HUES48 (cell line): Measurements from ENCODE around the gene C10orf105.

ENCODE experiments used
- H3K27ac ChIP-seq: one replicate; pipeline ENCODE4 v1.7.0; 2013; ENCODE audit warnings: low read depth, low read length, inconsistent platforms
- H3K27me3 ChIP-seq: 2 replicates; pipeline ENCODE4 v1.6.1; 2013; ENCODE audit warnings: mild to moderate bottlenecking, low read length; ENCODE audit not compliant: control insufficient read depth, insufficient read depth
- H3K36me3 ChIP-seq: 2 replicates; pipeline ENCODE4 v1.6.1; 2013; ENCODE audit warnings: low read length; ENCODE audit not compliant: control insufficient read depth, insufficient read depth
- H3K4me1 ChIP-seq: 2 replicates; pipeline ENCODE4 v1.6.1; 2013; ENCODE audit warnings: mild to moderate bottlenecking, low read length; ENCODE audit not compliant: control insufficient read depth, insufficient read depth
- H3K4me3 ChIP-seq: 2 replicates; pipeline ENCODE4 v1.5.1; 2013; ENCODE audit warnings: mild to moderate bottlenecking, low read depth, low read length
- H3K9ac ChIP-seq: 2 replicates; pipeline ENCODE4 v1.6.1; 2013; ENCODE audit warnings: mild to moderate bottlenecking, low read depth, low read length, moderate library complexity
- H3K9me3 ChIP-seq: 2 replicates; pipeline ENCODE4 v1.6.1; 2013; ENCODE audit warnings: low read length; ENCODE audit not compliant: control insufficient read depth, insufficient read depth

The C10orf105 gene

DNA sequence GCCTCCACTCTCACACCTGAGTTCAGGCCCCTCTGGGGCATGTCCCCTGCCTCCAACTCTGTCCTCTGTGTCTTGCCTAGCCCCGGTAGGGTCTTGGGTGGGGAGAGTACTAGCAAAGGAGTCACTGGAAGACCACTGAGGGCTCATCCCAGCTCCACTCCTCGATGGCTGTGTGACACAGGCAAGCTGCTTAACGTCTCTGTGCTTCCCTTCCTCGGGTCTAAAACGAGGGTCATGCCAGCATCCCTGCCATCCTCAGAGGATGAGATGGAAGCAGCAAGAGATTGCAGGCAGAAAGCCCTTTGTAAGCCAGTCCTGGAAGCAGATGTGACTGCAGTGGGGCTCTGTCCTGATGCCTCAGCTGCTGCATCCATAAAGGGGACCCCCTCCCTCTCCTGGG is 15.2 kb upstream of the C10orf105 start:
- Histone ChIP-seq H3K27ac (no peak overlapping the region), H3K4me1 (no peaks in the 10 kb centered on the region), H3K27me3 (no peaks in the 10 kb centered on the region), H3K4me3 (no peak overlapping the region), H3K9me3 (no peaks in the 10 kb centered on the region), H3K9ac (no peak overlapping the region), H3K36me3 (no peaks in the 10 kb centered on the region)

DNA sequence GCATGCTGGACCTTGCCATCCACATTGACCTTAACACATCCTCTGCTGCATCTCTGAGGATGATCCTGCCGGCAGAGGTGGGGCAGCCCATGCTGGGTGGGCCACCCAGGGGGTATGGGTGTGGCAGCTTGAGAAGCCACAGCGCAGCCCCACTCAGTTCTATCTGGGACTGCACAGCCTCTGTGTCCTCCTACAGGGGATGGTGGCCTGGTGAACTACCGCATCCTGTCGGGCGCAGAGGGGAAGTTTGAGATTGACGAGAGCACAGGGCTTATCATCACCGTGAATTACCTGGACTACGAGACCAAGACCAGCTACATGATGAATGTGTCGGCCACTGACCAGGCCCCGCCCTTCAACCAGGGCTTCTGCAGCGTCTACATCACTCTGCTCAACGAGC is 12.2 kb upstream of the C10orf105 start:
- Histone ChIP-seq H3K27me3 (no peaks in the 10 kb centered on the region), H3K4me3 (no peak overlapping the region), H3K9me3 (no peaks in the 10 kb centered on the region), H3K27ac (no peak overlapping the region), H3K4me1 (no peaks in the 10 kb centered on the region), H3K9ac (no peak overlapping the region), H3K36me3 (no peaks in the 10 kb centered on the region)

- no peaks in the 10 kb centered on the region for H3K9me3 ChIP-seq
- H3K9ac ChIP-seq = no peak overlapping the region
- no peaks in the 10 kb centered on the region for H3K36me3 ChIP-seq
- H3K27ac ChIP-seq = no peak overlapping the region
- no peaks in the 10 kb centered on the region for H3K27me3 ChIP-seq
- peaks cover 3% of the 10 kb centered on the region; the same call in 1 of the 2 replicates for H3K4me1 ChIP-seq
- no peak overlapping the region for H3K4me3 ChIP-seq
Observed at GRCh38 chr10:71729161-71729636, 9.6 kb upstream of the C10orf105 start.

DNA sequence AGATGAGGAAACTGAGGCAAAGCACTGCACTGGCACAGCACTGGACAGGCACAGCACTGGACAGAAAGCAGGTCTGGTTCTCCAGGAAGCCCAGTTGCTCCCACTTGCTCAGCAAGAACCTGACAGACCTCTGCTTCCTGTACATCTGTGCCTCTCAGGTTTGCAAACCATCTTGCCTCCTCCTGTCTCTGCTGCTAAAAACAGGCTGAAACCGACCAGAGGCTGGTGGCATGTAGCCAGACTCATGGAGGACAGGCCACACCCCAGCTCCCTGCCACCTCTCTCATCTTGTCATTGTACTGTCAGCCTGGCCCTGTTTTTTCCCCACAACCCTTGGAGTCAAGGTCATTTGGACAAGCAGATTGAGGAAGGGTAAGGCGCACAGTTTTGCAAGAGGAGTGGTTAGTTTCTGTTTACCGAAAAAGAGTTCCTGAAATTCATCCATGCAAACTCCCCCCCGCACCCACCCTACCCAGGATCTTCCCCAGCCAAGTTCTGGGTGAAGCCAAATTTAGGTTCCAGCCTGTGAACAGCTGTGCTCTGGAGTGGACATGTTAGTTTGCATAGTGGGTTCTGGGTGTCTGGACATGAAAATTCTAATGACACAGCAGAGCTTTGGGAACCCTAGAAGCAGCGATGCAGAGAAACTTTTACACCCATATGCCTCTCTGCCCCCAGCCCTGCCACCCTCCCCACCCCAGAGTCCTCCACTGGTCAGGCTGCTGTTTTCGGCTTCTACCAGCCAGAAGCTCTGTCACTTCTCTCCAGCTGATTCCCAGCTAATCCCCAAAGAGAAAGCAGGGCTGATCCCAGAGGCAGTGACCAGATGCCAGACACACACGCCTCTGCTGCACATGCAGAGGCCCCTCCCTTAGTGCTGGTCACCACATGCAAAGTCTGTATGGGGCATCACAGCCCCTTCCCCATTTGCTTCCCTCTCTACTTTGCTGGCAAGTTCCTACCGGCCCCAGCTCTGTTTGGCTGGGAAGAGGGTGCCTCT is 8.5 kb upstream of the C10orf105 start:
- Histone ChIP-seq H3K27me3 (no peaks in the 10 kb centered on the region), H3K9me3 (no peaks in the 10 kb centered on the region), H3K4me1 (peaks cover 3% of the 10 kb centered on the region; the same call in 1 of the 2 replicates), H3K27ac (no peak overlapping the region), H3K9ac (no peak overlapping the region), H3K36me3 (no peaks in the 10 kb centered on the region), H3K4me3 (no peak overlapping the region)

- no peaks in the 10 kb centered on the region for H3K36me3 ChIP-seq
- H3K27ac ChIP-seq = no peak overlapping the region
- H3K9me3 ChIP-seq = no peaks in the 10 kb centered on the region
- H3K4me1 ChIP-seq = peaks cover 3% of the 10 kb centered on the region; the same call in 1 of the 2 replicates
- H3K27me3 ChIP-seq = no peaks in the 10 kb centered on the region
- H3K9ac ChIP-seq = no peak overlapping the region
- no peak overlapping the region for H3K4me3 ChIP-seq
Observed at GRCh38 chr10:71727105-71727737, 7.6 kb upstream of the C10orf105 start.

DNA sequence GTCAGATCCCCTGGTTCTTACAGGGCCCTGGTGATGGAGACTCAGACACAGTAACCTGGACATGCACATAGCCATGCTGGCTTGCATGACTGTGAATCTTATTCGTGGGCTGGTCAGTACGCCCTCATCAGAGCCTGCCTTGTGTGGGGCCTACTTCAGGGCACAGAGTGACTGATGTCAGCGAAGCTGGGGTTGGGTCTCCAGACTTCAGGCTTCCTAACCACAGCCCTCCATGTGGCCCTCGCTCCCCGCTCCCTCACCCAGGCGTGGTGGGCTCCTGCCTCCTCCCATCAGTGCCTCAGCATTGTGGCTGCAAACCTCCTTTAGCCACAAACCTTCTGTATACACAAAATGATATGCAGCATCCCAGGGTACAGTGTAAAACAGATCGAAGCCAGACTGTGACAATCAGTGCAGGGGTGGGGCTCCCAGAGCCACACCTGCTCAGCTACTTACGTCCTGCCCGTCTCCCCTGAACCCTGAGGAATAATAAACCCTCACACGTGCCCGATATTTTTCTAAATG is 7.1 kb upstream of the C10orf105 start:
- no peaks in the 10 kb centered on the region for H3K9me3 ChIP-seq
- H3K4me1 ChIP-seq = peaks cover 3% of the 10 kb centered on the region; the same call in 1 of the 2 replicates
- H3K27ac ChIP-seq = no peak overlapping the region
- H3K36me3 ChIP-seq = no peaks in the 10 kb centered on the region
- no peak overlapping the region for H3K4me3 ChIP-seq
- no peaks in the 10 kb centered on the region for H3K27me3 ChIP-seq
- no peak overlapping the region for H3K9ac ChIP-seq

- no peaks in the 10 kb centered on the region for H3K27me3 ChIP-seq
- no peak overlapping the region for H3K27ac ChIP-seq
- no peaks in the 10 kb centered on the region for H3K9me3 ChIP-seq
- H3K4me3 ChIP-seq = no peak overlapping the region
- H3K4me1 ChIP-seq = peaks cover 3% of the 10 kb centered on the region; the same call in 1 of the 2 replicates
- H3K9ac ChIP-seq = no peak overlapping the region
- H3K36me3 ChIP-seq = no peaks in the 10 kb centered on the region
Observed at GRCh38 chr10:71725998-71726579, 6.5 kb upstream of the C10orf105 start.

- Histone ChIP-seq H3K9me3 (no peaks in the 10 kb centered on the region), H3K27me3 (no peaks in the 10 kb centered on the region), H3K4me1 (peaks cover 3% of the 10 kb centered on the region; the same call in 1 of the 2 replicates), H3K4me3 (no peak overlapping the region), H3K27ac (no peak overlapping the region), H3K9ac (no peak overlapping the region), H3K36me3 (no peaks in the 10 kb centered on the region)
Observed at GRCh38 chr10:71725249-71725648, 5.7 kb upstream of the C10orf105 start.

DNA sequence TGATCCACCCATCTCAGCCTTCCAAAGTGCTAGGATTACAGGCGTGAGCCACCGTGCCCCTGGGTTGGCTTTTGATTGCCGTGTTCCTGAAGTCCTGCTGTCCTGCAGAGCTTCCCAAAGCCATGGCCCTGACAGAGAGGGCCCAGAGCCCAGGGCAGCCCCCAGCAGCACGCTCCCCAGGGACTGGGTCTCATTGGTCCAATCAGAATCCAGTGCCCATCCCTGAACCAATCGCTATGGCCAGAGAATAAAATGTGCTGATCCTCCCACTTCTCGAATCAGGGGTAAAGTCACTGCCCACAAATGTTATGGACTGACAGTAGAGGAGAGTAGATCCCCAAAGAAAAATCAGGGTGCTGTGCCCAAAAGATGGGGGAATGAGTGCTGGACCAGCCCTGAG is 5.0 kb upstream of the C10orf105 start:
- no peak overlapping the region for H3K9ac ChIP-seq

DNA sequence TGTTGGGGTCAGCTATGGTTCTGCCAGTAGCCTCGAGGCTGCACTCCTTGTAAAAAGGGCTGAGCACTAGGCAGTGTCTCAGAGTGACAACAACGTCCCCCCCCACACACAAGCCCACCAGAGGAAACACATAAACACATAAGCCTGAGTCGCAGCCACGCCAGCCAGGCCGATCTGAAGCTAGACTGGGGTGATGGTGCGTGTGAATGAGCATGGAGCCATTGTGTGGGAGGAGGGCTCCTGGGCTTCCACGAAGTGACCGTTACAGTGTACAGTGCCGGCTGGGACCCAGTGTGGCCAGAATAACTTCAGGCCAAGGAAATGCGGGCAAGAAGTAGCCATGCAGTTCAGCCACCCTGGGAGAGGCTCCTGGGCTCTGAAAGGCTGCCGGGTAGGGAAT is 3.7 kb upstream of the C10orf105 start:
- no peak overlapping the region for H3K27ac ChIP-seq
- H3K4me1 ChIP-seq = peaks cover 12% of the 10 kb centered on the region
- H3K9ac ChIP-seq = no peak overlapping the region
- no peaks in the 10 kb centered on the region for H3K27me3 ChIP-seq
- no peak overlapping the region for H3K4me3 ChIP-seq
- no peaks in the 10 kb centered on the region for H3K36me3 ChIP-seq
- H3K9me3 ChIP-seq = no peaks in the 10 kb centered on the region

More for the DNA sequence above, 5.0 kb upstream of the C10orf105 start:
- H3K27ac ChIP-seq = no peak overlapping the region
- peaks cover 9% of the 10 kb centered on the region for H3K4me1 ChIP-seq
- no peak overlapping the region for H3K4me3 ChIP-seq
- no peaks in the 10 kb centered on the region for H3K27me3 ChIP-seq
- no peaks in the 10 kb centered on the region for H3K9me3 ChIP-seq
- H3K36me3 ChIP-seq = no peaks in the 10 kb centered on the region
